Left lobe of liver (tissue), 2 donors: Measurements from ENCODE around the gene PSD4. TPM values are rescaled to one million over a fixed set of nuclear protein-coding genes. Genes with fewer than 3 reads are reported as not detected.

ENCODE experiments used
- ATAC-seq: fragments of 200-7000 bp; cut with Tn5 transposase; one replicate; pipeline ENCODE4 v1.9.1; 2020; ENCODE audit warnings: mild to moderate bottlenecking, moderate library complexity
- DNase-seq: peaks from one replicate; pipeline ENCODE4 v3.0.0-alpha.2; 2020; ENCODE audit warnings: low spot score
- total RNA-seq: library from RNA; stranded (reverse); gene quantifications from one replicate; pipeline ENCODE4 v1.2.1, GENCODE V29; 2021
- donor health status: DM: no; HTN: no; CAD: no; lungs with moderate emphysema.
- donor health status: DM: no; HTN: yes; CAD: no.

The PSD4 gene
- total RNA-seq, 1 donor from 2014 or later = 60.3 TPM

- DNase-seq = no peak
- peak; percentile 16 for ATAC-seq
Observed at GRCh38 chr2:113234721-113235346, 61.1 kb downstream of the PSD4 start.

GRCh38 chr2:113235347-113236226, 61.8 kb downstream of the PSD4 start:
- ATAC-seq = peak; percentile 82
- DNase-seq = peak; percentile 75

- DNase-seq (no peak), ATAC-seq (peak; percentile 24)
Observed at GRCh38 chr2:113236367-113237159, 62.8 kb downstream of the PSD4 start.

GRCh38 chr2:113237604-113238160, 63.9 kb downstream of the PSD4 start:
- ATAC-seq = no peak
- no peak for DNase-seq

- ATAC-seq (no peak), DNase-seq (no peak)
Observed at GRCh38 chr2:113238871-113239839, 65.4 kb downstream of the PSD4 start.

- peak; percentile 86 for DNase-seq
- ATAC-seq = peak; percentile 70
Observed at GRCh38 chr2:113240150-113240914, 66.6 kb downstream of the PSD4 start.

- ATAC-seq = no peak
- no peak for DNase-seq
Observed at GRCh38 chr2:113240915-113241911, 67.4 kb downstream of the PSD4 start.

GRCh38 chr2:113242327-113242726, 68.6 kb downstream of the PSD4 start:
- no peak for DNase-seq
- no peak for ATAC-seq

- DNase-seq (peak; percentile 83), ATAC-seq (peak; percentile 80)
Observed at GRCh38 chr2:113245276-113245711, 71.5 kb downstream of the PSD4 start.

GRCh38 chr2:113246606-113247005, 72.8 kb downstream of the PSD4 start:
- DNase-seq (no peak), ATAC-seq (no peak)

- ATAC-seq (peak; percentile 82), DNase-seq (peak; percentile 88)
Observed at GRCh38 chr2:113248997-113249770, 75.4 kb downstream of the PSD4 start.

- ATAC-seq (no peak), DNase-seq (no peak)
Observed at GRCh38 chr2:113251118-113251517, 77.3 kb downstream of the PSD4 start.

GRCh38 chr2:113252047-113252590, 78.3 kb downstream of the PSD4 start:
- DNase-seq (no peak), ATAC-seq (no peak)

GRCh38 chr2:113253453-113253852, 79.7 kb downstream of the PSD4 start:
- DNase-seq (no peak), ATAC-seq (no peak)

GRCh38 chr2:113255140-113256070, 81.6 kb downstream of the PSD4 start:
- no peak for DNase-seq
- ATAC-seq = no peak
